ENCODE measurements around the gene C2orf49.
A peak's percentile ranks its signal among the peaks of the same experiment; 100 is the strongest.
"Not testable (repeated sequence)": the region's sequence is repeated elsewhere in the genome, so short reads cannot be mapped to it uniquely, and the experiment has no call there.

C2orf49 gene

GRCh38 chr2:105321875-105322646 lies 15.3 kb upstream of the C2orf49 start:
- DNase-seq (ENCODE audit: low spot score), result no peak

GRCh38 chr2:105323111-105323510 lies 14.2 kb upstream of the C2orf49 start:
- no peak for DNase-seq (ENCODE audit: low spot score)

DNA sequence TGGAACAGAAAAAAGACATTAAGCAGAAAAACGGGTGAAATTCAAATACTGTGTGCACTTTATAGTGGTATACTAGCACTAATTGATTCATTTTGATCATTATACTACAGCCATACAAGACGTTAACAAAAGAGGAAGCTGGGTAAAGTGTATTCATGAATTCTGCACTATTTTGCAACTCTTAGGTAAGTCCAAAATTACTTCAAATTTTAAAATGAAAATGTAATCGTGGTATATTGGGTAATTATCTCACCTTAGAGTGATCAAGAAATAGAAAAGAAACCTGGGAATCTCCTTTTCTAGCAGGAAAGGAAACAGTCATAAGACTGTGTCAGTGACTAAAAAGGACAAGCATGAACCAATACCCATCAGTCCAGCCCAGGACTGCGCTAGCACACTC lies 13.2 kb upstream of the C2orf49 start:
- DNase-seq (ENCODE audit: low spot score), result no peak

GRCh38 chr2:105324732-105325131 lies 12.6 kb upstream of the C2orf49 start:
- no peak for DNase-seq (ENCODE audit: low spot score)

DNA sequence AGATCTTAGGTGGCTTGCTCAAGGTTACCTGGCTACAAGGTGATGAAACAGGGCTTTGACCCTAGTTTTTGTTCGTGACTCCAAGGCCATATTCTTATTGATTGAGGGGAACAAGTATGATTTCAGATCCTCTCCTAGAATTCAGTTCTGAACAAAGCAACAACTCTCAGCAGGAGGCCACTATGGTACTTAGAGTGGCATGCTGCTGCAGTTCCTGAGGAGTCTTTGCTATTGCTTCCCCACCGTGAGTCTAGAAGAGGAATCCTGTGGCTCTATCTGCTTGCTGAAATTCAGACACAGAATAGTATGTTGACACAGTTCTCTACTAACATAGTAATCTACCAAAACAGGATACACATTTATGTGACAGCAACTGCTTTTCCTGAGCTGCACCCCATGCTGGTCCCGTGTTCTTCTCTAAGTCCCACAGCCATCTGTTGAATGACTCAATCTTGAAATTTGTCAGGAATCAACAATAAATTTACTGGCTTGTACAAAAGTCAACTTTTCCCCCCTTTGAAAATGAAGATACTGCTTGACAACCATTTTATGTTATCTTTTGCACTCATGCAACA lies 11.9 kb upstream of the C2orf49 start:
- DNase-seq (ENCODE audit: low spot score), result no peak

- DNase-seq (ENCODE audit: low spot score), result not testable (repeated sequence)
These were observed 10.1 kb upstream of the C2orf49 start for GRCh38 chr2:105327271-105327670.

DNA sequence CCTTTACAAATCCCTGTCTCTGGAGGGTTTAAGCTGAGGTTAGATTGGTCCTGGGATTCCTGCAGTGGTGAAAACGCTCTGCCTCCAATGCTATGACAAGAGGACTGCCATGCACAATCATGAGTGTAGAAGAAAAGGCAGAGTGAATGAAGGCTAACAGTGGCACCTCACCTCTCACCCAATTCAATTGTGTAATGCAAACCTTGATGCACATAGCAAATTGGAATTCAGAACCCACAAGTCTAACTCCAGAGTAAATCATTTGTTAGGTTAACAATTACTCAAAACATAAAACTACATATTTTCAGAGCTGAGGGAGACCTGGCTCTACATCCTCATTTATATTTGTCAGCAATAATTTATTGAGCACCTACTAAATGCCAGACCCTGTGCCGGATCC lies 9.7 kb upstream of the C2orf49 start:
- no peak for DNase-seq (ENCODE audit: low spot score)

DNA sequence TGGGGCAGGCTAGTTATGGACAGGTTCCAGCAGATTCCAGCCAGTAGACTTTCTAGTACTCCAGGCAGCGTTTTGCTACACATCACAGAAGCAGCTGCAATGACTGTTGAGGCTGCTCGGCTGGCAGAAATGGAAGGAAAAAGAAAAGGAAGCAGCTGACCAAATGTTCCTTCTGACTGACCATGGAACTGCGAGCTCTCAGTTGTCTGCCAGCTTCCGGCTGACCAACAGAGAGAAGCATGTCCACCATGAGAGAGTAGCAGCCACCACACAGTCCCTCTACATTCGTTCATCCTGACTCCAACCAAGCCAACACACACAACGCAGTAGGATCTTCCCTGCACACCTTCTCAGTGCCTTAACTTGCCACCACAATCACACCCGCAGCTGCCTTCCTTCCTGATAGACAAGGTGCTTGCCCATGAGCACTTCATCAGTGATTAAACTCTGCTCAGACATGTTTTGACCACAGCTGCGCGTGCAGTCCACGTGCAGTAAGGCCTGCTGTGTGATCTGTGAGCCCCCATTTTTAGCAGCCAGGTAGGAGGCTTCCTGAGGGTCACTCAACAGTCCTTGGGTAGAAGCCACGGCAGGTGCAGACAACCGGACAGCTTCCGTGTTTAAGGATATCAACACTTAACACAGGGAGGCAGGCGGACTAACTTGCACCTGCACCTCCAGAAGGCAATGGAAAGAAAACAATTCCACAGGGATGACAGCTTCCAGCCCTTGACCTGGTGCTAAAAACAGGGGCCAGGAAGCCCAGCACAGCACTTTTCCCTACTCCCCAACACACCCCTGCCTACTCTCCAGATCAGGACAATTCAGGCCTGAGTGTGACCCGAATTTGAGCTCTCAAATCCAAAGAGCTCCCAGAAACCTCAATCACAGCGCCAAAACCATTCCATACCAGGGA lies 8.8 kb upstream of the C2orf49 start:
- DNase-seq (ENCODE audit: low spot score), result peak; percentile 63

DNA sequence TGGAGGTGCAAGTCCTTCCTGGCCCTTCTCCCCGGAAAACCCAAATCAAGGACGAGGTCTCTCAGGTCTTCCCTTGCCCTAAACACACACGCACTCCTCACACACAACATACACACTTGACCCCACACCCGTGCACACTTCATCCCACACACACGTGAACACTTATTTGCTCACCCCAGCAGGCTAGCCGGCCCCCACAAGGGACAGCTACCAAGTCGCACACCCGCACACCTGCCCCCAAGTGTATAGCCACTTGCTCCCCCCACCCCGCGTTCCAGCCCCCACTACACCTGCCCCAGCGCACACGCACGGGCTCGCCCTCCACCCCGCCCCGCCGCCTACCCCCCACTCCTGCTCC lies 8.2 kb upstream of the C2orf49 start:
- no peak for DNase-seq (ENCODE audit: low spot score)

GRCh38 chr2:105329561-105330495 lies 7.5 kb upstream of the C2orf49 start, which contains the start of gene TGFBRAP1:
TGFBRAP1 (minus strand) TSS chr2:105329735; CDS start chr2:105308301, 21,434 bp downstream.
- peak; percentile 13 for DNase-seq (ENCODE audit: low spot score)

DNA sequence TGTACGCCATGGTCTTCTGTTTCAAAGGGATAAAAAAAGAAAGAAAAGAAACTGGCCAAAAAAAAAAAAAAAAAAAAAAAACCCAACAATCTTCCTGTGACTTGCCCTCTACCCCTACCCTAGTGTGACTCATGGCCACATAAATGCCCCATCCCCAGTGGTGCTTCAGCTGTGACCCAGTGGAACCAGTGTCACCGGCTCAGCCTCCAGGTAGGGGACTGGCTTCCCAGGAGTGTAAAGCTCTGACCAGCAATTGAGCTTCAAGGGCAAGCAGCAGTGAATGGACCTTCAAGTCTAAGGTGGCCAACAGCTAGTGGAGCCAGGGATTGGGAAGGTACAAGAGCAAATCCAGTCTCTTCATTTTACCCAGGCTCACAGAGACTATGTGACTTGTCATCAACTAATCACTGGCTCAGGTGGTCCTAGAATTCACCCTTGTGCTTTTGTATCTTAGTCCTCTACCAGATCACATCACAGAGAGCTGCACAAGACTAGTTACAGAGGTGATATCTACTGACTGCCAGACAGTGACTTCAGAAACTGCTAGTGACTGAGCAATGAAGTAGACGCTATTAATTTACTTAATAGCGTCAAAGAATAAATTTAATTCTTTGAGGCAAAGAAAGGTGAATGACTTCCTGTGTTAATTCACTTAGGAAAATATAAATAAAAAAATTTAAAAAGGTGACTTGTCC lies 6.5 kb upstream of the C2orf49 start:
- no peak for DNase-seq (ENCODE audit: low spot score)

- DNase-seq (ENCODE audit: low spot score), result no peak
These were observed 3.1 kb upstream of the C2orf49 start for GRCh38 chr2:105334211-105334610.

DNA sequence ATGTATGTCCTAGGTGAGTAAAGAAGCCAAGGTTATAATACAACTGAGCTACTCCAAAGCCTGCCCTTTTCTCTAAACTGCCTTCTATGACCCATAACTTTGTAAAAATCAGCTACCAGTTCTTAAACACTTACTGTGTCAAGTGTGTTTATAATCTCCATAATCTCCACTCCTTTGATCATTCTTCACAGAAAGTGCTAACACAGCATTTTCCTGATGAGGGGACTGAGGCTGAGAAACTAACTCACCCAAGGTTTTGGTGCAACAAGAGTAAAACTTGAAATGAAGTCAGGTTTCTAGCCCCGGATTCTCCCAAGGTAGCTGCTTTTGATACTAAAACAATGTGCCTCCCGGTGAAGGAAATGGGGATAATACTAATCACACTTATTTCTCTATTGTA lies 1.9 kb upstream of the C2orf49 start:
- no peak for DNase-seq (ENCODE audit: low spot score)

DNA sequence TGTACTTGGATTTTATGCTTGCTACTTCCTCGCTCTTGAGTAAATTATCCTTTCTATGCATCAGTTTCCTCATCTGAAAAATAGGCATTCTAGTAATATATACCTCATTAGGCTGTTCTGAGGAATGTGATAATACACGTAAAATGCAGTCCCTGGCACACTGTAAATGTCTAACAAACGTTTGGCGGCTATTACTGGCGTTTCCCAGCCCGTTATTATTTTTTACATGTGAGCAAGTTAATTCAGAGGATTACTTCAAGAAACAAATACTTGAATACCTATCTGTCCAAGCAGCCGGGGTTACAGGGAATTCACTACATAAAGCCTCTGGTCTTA lies 586 bp upstream of the C2orf49 start:
- DNase-seq (ENCODE audit: low spot score), result no peak

DNA sequence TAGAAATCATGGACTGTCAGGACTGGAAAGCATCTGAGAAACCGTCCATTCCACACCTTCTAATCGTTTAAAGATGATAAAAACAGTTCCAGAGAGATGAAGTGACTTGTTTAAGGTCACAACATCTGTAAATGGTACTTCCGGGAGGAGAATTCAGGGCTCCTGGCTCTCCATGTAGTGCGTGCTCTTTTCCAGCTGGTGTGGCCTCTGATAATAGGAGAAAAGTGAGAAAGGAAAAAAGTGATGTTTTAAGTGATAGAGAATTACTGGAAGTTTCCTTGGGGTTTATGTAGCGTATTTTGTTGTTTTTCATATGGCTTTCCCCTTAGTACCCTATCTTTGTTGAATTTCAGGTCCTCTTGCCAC lies 663 bp downstream of the C2orf49 start:
- DNase-seq (ENCODE audit: low spot score), result no peak

DNA sequence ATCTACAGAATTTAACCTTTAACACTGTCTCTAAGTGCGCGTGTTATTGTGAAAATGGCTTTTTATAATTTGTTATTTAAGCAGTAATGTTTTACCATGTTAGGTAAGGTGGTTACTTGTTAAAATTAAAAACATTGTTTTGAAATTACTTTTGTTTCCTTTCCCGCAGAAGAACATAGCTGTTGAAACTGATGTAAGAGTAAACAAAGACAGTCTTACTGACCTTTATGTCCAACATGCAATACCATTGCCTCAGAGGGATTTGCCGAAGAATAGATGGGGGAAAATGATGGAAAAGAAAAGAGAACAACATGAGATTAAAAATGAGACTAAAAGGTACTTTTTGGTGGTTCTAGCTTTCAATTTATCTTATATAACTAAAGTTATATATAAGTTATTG lies 2.1 kb downstream of the C2orf49 start:
- DNase-seq (ENCODE audit: low spot score), result no peak

DNA sequence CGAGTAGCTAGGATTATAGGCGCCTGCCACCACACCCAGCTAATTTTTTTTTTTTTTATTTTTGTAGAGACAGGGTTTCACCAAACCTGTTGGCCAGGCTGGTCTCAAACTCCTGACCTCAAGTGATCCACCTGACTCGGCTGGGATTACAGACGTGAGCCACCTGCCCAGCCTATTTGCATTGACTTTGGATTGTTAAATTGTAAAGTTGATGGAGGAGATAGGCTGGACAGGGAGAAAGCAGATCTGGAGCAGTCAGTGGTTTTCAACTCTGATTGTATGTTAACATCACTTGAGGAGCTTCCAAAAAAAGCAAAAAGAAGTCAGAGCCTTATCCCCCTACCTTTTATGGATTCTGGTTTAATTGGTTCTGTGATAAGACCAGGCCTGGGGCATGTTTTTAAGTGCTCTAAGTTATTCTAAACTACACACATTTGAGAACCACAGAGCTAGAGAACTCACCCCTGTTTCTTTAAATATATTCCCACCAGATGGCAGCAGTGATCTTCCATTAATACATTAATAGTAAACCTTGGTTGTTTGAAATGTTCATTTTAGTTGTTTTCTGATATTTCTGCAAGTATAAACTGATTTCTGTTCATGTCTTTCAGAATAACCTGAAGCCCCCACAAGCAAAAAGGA lies 7.5 kb downstream of the C2orf49 start:
- DNase-seq (ENCODE audit: low spot score), result peak; percentile 35

- no peak for DNase-seq (ENCODE audit: low spot score)
These were observed 19.8 kb downstream of the C2orf49 start for GRCh38 chr2:105357122-105357521.

DNA sequence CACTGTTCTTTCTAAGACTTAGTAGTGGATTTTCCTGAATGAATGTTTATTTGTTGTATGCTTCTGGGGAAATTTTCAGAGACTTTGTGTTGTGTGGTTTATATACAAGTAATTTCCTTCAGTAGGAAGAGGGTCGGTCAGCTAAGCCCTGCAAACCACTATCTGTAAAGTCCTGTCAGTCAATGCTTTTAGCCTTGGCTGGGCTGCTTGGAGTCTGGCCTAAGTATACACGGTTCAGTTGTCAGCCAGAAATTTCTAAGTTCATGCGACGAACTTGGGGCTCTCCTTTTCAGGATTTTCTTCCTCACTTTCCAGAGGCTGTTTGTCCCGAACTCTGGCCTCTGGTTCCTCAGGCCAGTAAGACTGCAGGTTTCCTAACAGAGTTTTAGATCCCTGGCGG lies 21.3 kb downstream of the C2orf49 start:
- DNase-seq (ENCODE audit: low spot score), result no peak

DNA sequence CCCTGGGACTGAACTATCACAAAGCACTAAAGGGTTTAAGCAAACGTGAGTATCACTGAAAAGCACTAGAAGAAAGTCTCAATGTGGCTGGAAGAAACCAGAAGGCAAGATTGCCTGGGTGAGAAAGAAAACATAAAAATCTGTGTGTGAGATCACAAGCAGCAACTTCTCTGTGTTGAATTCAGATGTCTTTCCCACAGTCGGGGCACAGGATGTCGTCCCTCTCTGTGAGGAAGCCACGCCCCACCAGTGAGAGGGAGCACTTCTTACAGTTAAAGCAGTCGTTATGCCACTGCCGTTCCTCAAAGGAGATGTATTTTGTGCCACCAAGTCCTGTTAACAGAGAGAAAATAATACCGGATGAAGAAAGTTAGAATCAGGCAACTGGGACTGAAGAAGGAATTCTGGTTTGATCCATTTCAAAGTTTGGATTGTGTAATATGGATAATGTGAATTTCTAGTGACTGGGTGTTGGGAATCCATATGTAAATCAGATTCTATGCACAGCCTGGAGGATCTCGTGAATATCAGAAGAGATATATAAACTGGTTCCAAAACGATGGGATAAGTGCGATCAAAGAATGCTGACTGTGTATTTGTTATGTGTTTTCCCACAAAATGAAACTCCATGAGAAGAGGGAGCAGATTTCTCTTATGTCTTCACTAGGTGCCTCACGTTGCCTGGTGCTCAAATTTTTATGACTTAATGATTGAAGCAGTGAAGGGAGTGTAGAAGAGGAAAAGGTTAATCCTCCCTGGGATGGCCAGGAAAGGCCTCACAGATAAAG lies 24.0 kb downstream of the C2orf49 start:
- DNase-seq (ENCODE audit: low spot score), result no peak

Data from pons (tissue), 1 donor.